ENCODE measurements around the gene TBXA2R.

The TBXA2R gene

DNA sequence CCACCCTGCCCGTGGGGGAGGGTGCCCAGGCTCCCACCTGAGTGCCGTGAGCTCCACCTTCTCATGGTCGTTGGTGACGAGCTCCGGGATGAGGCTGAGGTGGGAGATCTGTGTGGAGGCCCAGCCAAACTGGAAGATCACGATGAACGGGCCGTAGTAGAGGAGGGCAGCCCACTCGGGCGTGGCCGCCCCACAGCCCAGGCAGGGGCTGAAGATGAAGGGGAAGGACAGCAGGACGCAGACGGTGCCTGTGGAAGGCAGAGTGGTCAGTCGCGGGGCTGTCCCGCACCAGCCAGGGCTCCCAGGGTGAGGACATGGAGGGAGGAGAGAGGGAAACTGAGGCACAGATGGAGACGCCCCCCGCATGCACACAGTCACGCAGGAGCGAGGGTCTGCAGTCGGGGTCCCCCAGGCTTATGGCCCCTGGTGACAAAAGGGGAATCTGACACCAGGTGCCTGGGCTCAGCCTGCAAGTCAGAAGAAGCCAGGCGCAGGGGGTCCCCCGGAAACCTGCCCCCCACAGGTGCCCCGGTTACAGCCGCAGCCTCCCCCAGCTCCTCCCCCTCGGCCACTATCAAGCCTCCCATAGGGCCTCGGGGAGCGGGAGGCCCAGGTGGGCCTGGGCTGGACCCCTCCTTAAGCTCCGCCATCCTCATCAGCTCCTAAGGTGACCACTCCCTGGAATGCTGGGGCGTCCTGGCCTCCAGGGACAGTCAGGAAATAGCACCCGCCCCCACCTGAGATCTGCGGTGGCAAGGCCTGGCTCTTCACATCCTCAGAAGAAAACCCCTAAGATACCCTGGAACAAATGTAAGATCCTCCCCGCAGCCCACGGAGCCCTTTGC lies 55.5 kb downstream of the TBXA2R start:
- DNase-seq, result no peak

DNA sequence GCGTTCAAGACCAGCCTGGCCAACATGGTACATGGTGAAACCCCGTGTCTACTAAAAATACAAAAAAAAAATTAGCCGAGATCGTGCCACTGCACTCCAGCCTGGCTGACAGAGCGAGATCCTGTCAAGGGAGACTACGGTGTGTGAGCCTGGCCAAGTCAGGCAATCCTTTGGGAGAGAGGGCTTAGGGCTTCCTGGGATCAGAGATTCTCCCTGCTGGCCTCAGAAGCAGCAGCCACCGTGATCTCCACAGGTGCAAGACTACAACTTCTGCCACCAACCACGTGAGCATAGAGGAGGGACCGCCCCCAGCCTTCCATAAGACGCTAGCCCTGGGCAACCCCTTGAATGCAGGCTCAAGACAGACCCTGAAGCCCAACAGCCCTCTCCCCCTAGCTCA lies 56.9 kb downstream of the TBXA2R start:
- no peak for DNase-seq

DNA sequence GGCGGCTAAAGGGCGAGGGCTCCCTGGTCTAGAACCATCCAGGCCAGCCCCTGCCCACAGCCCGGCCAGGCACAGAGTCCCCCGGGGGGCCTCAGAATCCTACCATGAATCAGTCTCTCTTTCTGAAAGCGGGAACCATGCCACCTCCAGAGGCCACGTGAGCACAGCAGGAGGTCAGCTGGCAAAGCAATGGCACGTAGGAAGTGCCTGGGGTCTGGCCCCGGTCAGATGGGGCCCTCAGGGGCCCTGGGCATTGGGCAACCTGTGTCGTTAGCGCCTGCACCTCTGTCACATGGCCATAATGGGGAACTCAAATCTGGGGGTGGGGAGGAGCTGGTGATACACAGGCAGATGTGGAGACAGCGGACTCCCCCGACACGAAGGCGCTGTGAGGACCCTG lies 58.1 kb downstream of the TBXA2R start:
- no peak for DNase-seq

DNA sequence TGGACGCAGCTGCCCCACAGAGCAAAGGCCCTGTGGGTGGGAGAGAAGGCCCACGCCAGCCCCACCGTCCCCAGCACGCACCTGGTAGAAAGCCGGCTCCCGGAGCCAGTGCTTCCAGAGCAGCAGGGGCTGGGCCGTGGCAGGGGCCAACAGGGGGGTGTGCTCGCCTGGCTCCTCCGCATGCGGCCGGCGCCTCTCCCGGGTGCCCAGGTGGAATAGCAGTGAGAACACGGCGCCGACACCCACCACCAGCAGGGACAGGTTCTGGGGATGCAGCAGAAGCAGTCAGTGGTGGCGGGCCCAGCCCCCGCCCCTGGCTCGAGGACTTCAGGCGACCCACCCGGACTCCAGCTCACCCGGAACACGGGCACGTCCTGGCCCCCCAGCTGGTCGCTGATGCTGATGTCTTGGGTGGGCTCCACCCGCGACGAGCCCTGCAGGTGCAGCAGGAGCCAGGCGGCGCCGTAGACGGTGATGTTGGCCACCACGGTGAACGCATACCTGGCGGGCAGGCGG lies 58.9 kb downstream of the TBXA2R start:
- no peak for DNase-seq

DNA sequence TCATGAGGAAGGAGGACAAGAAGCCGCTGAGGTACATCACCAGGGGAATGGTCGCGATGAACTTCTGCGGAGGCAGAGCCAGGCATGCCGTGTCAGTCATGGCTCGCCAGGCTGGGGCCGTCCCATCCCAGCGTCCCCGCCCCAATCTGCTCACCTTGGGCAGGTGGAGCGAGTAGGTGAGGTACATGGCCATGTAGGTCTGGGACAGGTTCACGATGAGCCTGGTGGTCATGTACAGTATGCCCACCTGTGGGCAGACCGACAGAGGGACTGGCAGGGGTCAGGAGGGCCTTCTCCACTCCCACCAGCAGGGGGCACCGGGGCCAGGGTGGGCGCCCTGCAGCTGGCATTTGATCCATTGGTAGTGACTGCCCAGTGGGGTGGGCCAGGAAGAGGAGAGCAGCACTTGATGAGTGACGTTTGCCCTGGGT lies 59.4 kb downstream of the TBXA2R start:
- DNase-seq, result no peak

DNA sequence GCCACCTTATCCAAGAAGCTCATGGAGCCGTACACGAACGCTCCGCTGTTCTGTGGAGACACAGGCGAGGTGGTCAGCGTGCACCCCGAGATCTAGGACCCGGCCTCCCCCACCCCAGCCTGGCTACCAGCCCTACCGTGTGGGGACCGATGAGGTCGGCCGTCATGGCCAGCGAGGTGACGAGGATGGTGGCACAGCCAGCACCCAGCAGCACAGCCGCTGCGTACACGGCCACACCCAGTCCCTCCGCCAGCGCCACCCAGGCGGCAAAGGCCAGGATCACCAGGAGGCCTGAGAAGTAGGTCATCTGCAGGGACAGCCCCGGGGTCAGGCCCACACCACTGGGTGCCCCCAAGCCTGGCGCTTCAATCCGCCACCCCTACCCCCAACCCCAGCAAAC lies 60.6 kb downstream of the TBXA2R start:
- no peak for DNase-seq

DNA sequence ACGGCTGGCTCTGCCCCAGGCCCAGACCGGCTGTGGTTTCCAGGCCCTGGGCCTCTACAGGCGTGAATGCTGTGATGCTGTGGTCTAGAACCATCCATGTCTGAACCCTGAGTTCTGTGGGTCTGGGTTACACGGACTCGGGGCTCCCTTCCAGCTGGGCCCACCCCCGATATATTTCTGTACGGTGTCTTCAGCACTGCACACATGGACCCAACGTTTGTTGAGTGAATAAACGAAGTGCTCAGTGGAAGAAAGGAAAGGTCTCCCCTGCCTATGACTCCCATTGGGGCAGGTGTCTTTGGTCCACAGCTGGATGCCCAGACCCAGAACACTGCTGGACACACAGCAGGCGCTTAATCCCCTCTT lies 61.0 kb downstream of the TBXA2R start:
- DNase-seq, result no peak

DNA sequence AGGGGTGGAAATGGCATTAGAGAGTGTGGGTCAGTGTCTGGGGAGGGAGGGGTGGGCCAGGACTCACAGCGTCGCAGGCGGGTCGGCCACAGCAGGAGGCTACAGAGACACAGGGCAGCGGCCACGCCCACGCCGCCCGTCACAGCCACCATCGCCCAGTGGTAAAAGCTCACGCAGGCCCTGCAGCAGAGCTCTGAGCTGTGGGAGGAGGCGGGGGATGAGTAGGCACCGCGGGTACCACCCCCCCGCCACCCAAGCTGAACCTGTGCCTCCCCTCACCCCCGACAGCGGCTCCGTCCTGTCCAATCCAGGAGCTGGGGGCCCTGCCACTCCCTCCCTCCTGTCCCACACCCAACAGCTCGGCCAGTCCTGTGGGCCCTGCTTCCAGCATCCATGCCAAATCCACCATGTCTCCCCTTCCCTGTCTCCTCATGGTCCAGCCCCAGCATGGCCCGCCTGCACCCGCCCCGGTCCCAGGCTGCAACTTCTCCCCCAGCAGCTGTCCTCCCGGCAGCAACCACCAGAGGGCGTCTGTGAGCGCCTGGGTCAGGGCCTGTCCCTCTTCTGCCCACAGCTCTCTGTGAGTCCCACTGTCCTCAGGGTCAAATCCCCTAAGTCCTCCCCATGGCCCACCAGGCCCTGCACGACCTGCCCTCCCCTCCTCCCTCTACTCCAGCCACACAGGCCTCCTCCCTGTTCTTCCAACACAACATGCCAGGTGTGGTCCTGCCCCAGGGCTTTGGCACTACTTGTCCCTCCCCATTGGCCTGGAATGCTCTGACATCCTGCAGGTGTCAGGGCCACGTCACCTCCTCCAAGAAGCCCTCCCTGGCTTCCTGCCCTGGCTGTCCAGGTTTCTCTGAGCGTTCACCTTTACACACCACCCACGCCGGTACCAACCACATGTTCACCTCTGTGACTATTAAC lies 61.7 kb downstream of the TBXA2R start:
- DNase-seq, result no peak
